GM23338 (cell line): ENCODE results near the gene ATXN7L1. TPM values are rescaled to one million over a fixed set of nuclear protein-coding genes. Genes with fewer than 3 reads are reported as not detected.

Experiments used
- ATAC-seq: fragments of 200-7000 bp; cut with Tn5 transposase; 3 replicates; pipeline ENCODE4 v1.9.1; 2020
- DNase-seq: peaks from one replicate; pipeline ENCODE4 v3.0.0-alpha.2; 2015; ENCODE audit warnings: low spot score
- H2AFZ ChIP-seq: fragments of 200-600 bp; sonication (generic); 2 replicates; pipeline ENCODE4 v1.8.0; 2016; ENCODE audit warnings: antibody characterized with exemption, mild to moderate bottlenecking, moderate library complexity
- H3F3A ChIP-seq: fragments of 200-600 bp; sonication (generic); replicated peaks from 2 replicates; pipeline ENCODE4 v1.8.0; 2017; ENCODE audit warnings: antibody characterized with exemption, mixed run types, low read depth
- H3K27ac ChIP-seq: fragments of 200-600 bp; sonication (generic); 2 replicates; pipeline ENCODE4 v1.6.1; 2016; ENCODE audit warnings: low read depth
- H3K27me3 ChIP-seq: fragments of 200-600 bp; sonication (generic); 2 replicates; pipeline ENCODE4 v1.8.0; 2016; ENCODE audit warnings: mild to moderate bottlenecking, mixed run types, moderate library complexity; ENCODE audit not compliant: insufficient read depth
- H3K36me3 ChIP-seq: fragments of 200-600 bp; sonication (generic); 2 replicates; pipeline ENCODE4 v1.8.0; 2016; ENCODE audit warnings: mild to moderate bottlenecking; ENCODE audit not compliant: insufficient read depth
- H3K4me1 ChIP-seq: fragments of 200-600 bp; sonication (generic); 2 replicates; pipeline ENCODE4 v1.8.0; 2016; ENCODE audit warnings: mild to moderate bottlenecking, moderate library complexity; ENCODE audit not compliant: insufficient read depth
- H3K4me2 ChIP-seq: fragments of 200-600 bp; sonication (generic); 2 replicates; pipeline ENCODE4 v1.7.1; 2017; ENCODE audit warnings: mixed run types
- H3K4me3 ChIP-seq: fragments of 200-600 bp; sonication (generic); 2 replicates; pipeline ENCODE4 v1.6.1; 2016; ENCODE audit warnings: mixed run types
- H3K79me2 ChIP-seq: fragments of 200-600 bp; sonication (generic); replicated peaks from 2 replicates; pipeline ENCODE4 v1.8.0; 2017; ENCODE audit warnings: mild to moderate bottlenecking; ENCODE audit not compliant: insufficient read depth
- H3K9me2 ChIP-seq: fragments of 200-600 bp; sonication (generic); 2 replicates; pipeline ENCODE4 v1.8.0; 2017; ENCODE audit not compliant: insufficient read depth
- H4K20me1 ChIP-seq: fragments of 200-600 bp; sonication (generic); replicated peaks from 2 replicates; pipeline ENCODE4 v1.8.0; 2017; ENCODE audit warnings: mild to moderate bottlenecking; ENCODE audit not compliant: insufficient read depth
- H3K27ac Mint-ChIP-seq: 2 replicates; pipeline ENCODE4 v1.8.0; 2020; ENCODE audit warnings: inconsistent platforms, mild to moderate bottlenecking, moderate library complexity, mixed read lengths
- H3K27me3 Mint-ChIP-seq: 3 replicates; pipeline ENCODE4 v1.8.0; 2022; ENCODE audit warnings: low read depth, mild to moderate bottlenecking, moderate library complexity, mixed read lengths, inconsistent platforms; ENCODE audit not compliant: insufficient read depth, poor library complexity
- H3K36me3 Mint-ChIP-seq: 3 replicates; pipeline ENCODE4 v1.8.0; 2021; ENCODE audit warnings: low read depth, mild to moderate bottlenecking, inconsistent platforms, moderate library complexity, mixed read lengths
- H3K4me1 Mint-ChIP-seq: 3 replicates; pipeline ENCODE4 v1.8.0; 2020; ENCODE audit warnings: mild to moderate bottlenecking, inconsistent platforms, mixed read lengths
- H3K4me3 Mint-ChIP-seq: 3 replicates; pipeline ENCODE4 v1.8.0; 2021; ENCODE audit warnings: moderate library complexity, mild to moderate bottlenecking, inconsistent platforms, mixed read lengths
- H3K9me3 Mint-ChIP-seq: 3 replicates; pipeline ENCODE4 v1.8.0; 2020; ENCODE audit warnings: moderate library complexity, mild to moderate bottlenecking, inconsistent platforms, mixed read lengths
- CREB1 ChIP-seq: fragments of 250-450 bp; sonication (Bioruptor Pico); IDR thresholded peaks from 2 replicates; pipeline ENCODE4 v1.5.0; 2020; ENCODE audit warnings: low read depth, mild to moderate bottlenecking, moderate library complexity
- EZH2 ChIP-seq: fragments of 200-600 bp; sonication (generic); IDR thresholded peaks from one replicate; pipeline ENCODE4 v1.8.0; 2017; ENCODE audit warnings: antibody characterized with exemption, mild to moderate bottlenecking, low read depth; ENCODE audit not compliant: unreplicated experiment
- EZH2phosphoT487 ChIP-seq: fragments of 200-600 bp; sonication (generic); IDR thresholded peaks from one replicate; pipeline ENCODE4 v1.8.1; 2018; ENCODE audit warnings: antibody characterized with exemption; ENCODE audit not compliant: unreplicated experiment
- POLR2AphosphoS5 ChIP-seq: IDR thresholded peaks from 2 replicates; pipeline ENCODE4 v1.6.1; 2016; ENCODE audit warnings: antibody characterized with exemption, low read depth
- polyA plus RNA-seq: library from polyadenylated mRNA; unstranded; fragments of >200 nt; fragmentation: Nextera tagmentation; extraction: Ambion mirVana; gene quantifications from 2 replicates; pipeline ENCODE4 v1.2.1, GENCODE V29; 2016
- total RNA-seq: library from RNA; depleted of rRNA; stranded (reverse); fragments of >200 nt; shearing (Covaris generic); gene quantifications from 2 replicates; pipeline ENCODE4 v1.2.3, GENCODE V29; 2014
- TF ChIP-seq, protein P1 (sequence below), 2 experiments: fragments of 200-600 bp in 1 of 2; sonication (generic) in 1 of 2; conservative IDR thresholded peaks; 2 replicates each; pipeline versions ENCODE4 v1.5.1 to v1.6.1; 2016 to 2017; ENCODE audit warnings: antibody characterized with exemption in 2 of 2, low read depth in 2 of 2, mild to moderate bottlenecking in 2 of 2, moderate library complexity in 1 of 2
- TF ChIP-seq, protein P2 (sequence below): fragments of 250-450 bp; sonication (Bioruptor Pico); IDR thresholded peaks from 2 replicates; pipeline ENCODE4 v1.5.0; 2020; ENCODE audit warnings: mild to moderate bottlenecking, moderate library complexity

Gene ATXN7L1
- total and polyA plus RNA-seq, 2 experiments from 2014 or later = 22.8 to 29.8 TPM

DNA sequence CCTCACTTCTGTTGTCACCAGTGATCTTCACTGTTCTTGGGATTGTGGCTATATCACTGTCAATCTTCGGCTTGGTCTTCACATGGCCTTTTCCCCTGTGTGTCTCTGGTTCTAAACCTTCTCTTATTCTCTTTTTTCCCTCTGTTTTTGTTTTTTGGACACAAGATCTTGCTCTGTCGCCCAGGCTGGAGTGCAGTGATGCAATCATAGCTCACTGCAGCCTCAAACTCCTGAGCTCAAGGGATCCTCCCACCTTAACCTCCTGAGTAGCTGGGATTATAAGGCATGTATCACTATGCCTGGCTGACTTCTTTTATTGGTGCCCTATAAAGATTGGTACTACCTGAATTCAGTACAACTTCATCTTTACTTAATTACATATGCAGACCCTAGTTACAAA lies 151.7 kb downstream of the ATXN7L1 start:
- peaks cover 22% of the 10 kb centered on the region for H3K36me3 Mint-ChIP-seq
- DNase-seq (no peak), ATAC-seq (no peak)
- Histone ChIP-seq H3K9me2 (peaks cover 14% of the 10 kb centered on the region), H3K79me2 (no peaks in the 10 kb centered on the region; the same call in 1 of the 2 replicates), H3K27me3 (no peaks in the 10 kb centered on the region), H3K4me3 (no peak overlapping the region), H3K4me1 (peaks cover 28% of the 10 kb centered on the region), H3F3A (0 out of 2 replicates have a peak, but pooled peaks cover 5% of the 10 kb centered on the region), H3K4me2 (no peak overlapping the region), H3K36me3 (no peaks in the 10 kb centered on the region), H4K20me1 (no peaks in the 10 kb centered on the region), H3K27ac (no peak overlapping the region), H2AFZ (no peak overlapping the region)
- TF ChIP-seq, protein P1, sequence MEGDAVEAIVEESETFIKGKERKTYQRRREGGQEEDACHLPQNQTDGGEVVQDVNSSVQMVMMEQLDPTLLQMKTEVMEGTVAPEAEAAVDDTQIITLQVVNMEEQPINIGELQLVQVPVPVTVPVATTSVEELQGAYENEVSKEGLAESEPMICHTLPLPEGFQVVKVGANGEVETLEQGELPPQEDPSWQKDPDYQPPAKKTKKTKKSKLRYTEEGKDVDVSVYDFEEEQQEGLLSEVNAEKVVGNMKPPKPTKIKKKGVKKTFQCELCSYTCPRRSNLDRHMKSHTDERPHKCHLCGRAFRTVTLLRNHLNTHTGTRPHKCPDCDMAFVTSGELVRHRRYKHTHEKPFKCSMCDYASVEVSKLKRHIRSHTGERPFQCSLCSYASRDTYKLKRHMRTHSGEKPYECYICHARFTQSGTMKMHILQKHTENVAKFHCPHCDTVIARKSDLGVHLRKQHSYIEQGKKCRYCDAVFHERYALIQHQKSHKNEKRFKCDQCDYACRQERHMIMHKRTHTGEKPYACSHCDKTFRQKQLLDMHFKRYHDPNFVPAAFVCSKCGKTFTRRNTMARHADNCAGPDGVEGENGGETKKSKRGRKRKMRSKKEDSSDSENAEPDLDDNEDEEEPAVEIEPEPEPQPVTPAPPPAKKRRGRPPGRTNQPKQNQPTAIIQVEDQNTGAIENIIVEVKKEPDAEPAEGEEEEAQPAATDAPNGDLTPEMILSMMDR (conservative IDR thresholded peaks at IDR 0.05; ENCODE audit: low read depth in 2 of 2) = no peak
- TF ChIP-seq, protein P2, sequence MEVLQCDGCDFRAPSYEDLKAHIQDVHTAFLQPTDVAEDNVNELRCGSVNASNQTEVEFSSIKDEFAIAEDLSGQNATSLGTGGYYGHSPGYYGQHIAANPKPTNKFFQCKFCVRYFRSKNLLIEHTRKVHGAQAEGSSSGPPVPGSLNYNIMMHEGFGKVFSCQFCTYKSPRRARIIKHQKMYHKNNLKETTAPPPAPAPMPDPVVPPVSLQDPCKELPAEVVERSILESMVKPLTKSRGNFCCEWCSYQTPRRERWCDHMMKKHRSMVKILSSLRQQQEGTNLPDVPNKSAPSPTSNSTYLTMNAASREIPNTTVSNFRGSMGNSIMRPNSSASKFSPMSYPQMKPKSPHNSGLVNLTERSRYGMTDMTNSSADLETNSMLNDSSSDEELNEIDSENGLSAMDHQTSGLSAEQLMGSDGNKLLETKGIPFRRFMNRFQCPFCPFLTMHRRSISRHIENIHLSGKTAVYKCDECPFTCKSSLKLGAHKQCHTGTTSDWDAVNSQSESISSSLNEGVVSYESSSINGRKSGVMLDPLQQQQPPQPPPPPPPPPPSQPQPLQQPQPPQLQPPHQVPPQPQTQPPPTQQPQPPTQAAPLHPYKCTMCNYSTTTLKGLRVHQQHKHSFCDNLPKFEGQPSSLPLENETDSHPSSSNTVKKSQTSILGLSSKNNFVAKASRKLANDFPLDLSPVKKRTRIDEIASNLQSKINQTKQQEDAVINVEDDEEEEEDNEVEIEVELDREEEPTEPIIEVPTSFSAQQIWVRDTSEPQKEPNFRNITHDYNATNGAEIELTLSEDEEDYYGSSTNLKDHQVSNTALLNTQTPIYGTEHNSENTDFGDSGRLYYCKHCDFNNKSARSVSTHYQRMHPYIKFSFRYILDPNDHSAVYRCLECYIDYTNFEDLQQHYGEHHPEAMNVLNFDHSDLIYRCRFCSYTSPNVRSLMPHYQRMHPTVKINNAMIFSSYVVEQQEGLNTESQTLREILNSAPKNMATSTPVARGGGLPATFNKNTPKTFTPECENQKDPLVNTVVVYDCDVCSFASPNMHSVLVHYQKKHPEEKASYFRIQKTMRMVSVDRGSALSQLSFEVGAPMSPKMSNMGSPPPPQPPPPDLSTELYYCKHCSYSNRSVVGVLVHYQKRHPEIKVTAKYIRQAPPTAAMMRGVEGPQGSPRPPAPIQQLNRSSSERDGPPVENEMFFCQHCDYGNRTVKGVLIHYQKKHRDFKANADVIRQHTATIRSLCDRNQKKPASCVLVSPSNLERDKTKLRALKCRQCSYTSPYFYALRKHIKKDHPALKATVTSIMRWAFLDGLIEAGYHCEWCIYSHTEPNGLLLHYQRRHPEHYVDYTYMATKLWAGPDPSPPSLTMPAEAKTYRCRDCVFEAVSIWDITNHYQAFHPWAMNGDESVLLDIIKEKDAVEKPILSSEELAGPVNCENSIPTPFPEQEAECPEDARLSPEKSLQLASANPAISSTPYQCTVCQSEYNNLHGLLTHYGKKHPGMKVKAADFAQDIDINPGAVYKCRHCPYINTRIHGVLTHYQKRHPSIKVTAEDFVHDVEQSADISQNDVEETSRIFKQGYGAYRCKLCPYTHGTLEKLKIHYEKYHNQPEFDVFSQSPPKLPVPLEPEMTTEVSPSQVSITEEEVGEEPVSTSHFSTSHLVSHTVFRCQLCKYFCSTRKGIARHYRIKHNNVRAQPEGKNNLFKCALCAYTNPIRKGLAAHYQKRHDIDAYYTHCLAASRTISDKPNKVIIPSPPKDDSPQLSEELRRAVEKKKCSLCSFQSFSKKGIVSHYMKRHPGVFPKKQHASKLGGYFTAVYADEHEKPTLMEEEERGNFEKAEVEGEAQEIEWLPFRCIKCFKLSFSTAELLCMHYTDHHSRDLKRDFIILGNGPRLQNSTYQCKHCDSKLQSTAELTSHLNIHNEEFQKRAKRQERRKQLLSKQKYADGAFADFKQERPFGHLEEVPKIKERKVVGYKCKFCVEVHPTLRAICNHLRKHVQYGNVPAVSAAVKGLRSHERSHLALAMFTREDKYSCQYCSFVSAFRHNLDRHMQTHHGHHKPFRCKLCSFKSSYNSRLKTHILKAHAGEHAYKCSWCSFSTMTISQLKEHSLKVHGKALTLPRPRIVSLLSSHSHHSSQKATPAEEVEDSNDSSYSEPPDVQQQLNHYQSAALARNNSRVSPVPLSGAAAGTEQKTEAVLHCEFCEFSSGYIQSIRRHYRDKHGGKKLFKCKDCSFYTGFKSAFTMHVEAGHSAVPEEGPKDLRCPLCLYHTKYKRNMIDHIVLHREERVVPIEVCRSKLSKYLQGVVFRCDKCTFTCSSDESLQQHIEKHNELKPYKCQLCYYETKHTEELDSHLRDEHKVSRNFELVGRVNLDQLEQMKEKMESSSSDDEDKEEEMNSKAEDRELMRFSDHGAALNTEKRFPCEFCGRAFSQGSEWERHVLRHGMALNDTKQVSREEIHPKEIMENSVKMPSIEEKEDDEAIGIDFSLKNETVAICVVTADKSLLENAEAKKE (CRISPR knock-in tag) = no peak
- TF ChIP-seq EZH2phosphoT487 (no peak), EZH2 (no peak), CREB1 (CRISPR knock-in tag) (no peak), POLR2AphosphoS5 (no peak)
- H3K4me1 Mint-ChIP-seq = peaks cover 37% of the 10 kb centered on the region
- H3K4me3 Mint-ChIP-seq = no peak overlapping the region
- no peak overlapping the region for H3K27ac Mint-ChIP-seq
- H3K27me3 Mint-ChIP-seq = peaks cover 15% of the 10 kb centered on the region
- no peaks in the 10 kb centered on the region for H3K9me3 Mint-ChIP-seq
